CD14-positive monocyte (primary cell): ENCODE data around the gene COL13A1. TPM values are rescaled to one million over a fixed set of nuclear protein-coding genes. Genes with fewer than 3 reads are reported as not detected.
A peak's percentile ranks its signal among the peaks of the same experiment; 100 is the strongest.

Experiments
- DNase-seq, 3 donors: peaks; one replicate each; pipeline ENCODE4 v3.0.0-alpha.2; 2011 to 2022
- H2AFZ ChIP-seq: 2 replicates; pipeline ENCODE4 v1.6.0; 2012; ENCODE audit warnings: mild to moderate bottlenecking, low read depth, low read length, inconsistent platforms; ENCODE audit not compliant: insufficient read depth, poor library complexity, severe bottlenecking
- H3K27ac ChIP-seq, 2 donors: 1 replicate in 1 of 2; 2 replicates in 1 of 2; pipeline ENCODE4 v1.5.1; 2012 to 2013; ENCODE audit warnings: low read length in 2 of 2, control low read depth in 1 of 2, inconsistent platforms in 1 of 2, low read depth in 1 of 2, mild to moderate bottlenecking in 1 of 2
- H3K27me3 ChIP-seq, 2 donors: one replicate each; pipeline versions ENCODE4 v1.6.0 to v1.6.1; 2011 to 2013; ENCODE audit warnings: low read length in 2 of 2; ENCODE audit not compliant: control insufficient read depth in 2 of 2, insufficient read depth in 2 of 2
- H3K36me3 ChIP-seq, 2 donors: replicated peaks in 1 of 2; 1 replicate in 1 of 2; 2 replicates in 1 of 2; pipeline versions ENCODE4 v1.5.1 to v1.6.1; 2012 to 2013; ENCODE audit warnings: low read length in 2 of 2, control low read depth in 1 of 2, inconsistent platforms in 1 of 2, mild to moderate bottlenecking in 1 of 2; ENCODE audit not compliant: insufficient read depth in 2 of 2, control insufficient read depth in 1 of 2
- H3K4me1 ChIP-seq, 2 donors: 1 replicate in 1 of 2; 2 replicates in 1 of 2; pipeline versions ENCODE4 v1.5.1 to v1.6.1; 2012 to 2013; ENCODE audit warnings: low read length in 2 of 2, control low read depth in 1 of 2, inconsistent platforms in 1 of 2, mild to moderate bottlenecking in 1 of 2, moderate library complexity in 1 of 2; ENCODE audit not compliant: insufficient read depth in 2 of 2, control insufficient read depth in 1 of 2
- H3K4me2 ChIP-seq: replicated peaks from 2 replicates; pipeline ENCODE3; 2012; ENCODE audit warnings: low read length, moderate library complexity, mild to moderate bottlenecking; ENCODE audit not compliant: poor library complexity, severe bottlenecking; ENCODE audit errors: extremely low read depth
- H3K4me3 ChIP-seq, 3 experiments: fragments of 200-600 bp in 1 of 3; sonication (generic) in 1 of 3; replicated peaks in 1 of 3; 1 replicate in 2 of 3; 2 replicates in 1 of 3; pipeline ENCODE4 v1.5.1; 2011 to 2013; ENCODE audit warnings: low read length in 3 of 3, mild to moderate bottlenecking in 3 of 3, control low read depth in 2 of 3, low read depth in 2 of 3, inconsistent platforms in 1 of 3, moderate library complexity in 1 of 3
- H3K79me2 ChIP-seq: 2 replicates; pipeline ENCODE4 v1.6.0; 2012; ENCODE audit warnings: mild to moderate bottlenecking, control low read depth, inconsistent platforms, low read length, moderate library complexity; ENCODE audit not compliant: insufficient read depth
- H3K9ac ChIP-seq: 2 replicates; pipeline ENCODE4 v1.6.0; 2017; ENCODE audit warnings: low read length, mild to moderate bottlenecking; ENCODE audit not compliant: insufficient read depth, poor library complexity, severe bottlenecking
- H3K9me3 ChIP-seq, 2 donors: replicated peaks in 1 of 2; 1 replicate in 1 of 2; 2 replicates in 1 of 2; pipeline versions ENCODE4 v1.5.1 to v1.6.1; 2012 to 2013; ENCODE audit warnings: low read length in 2 of 2, control low read depth in 1 of 2; ENCODE audit not compliant: control insufficient read depth in 1 of 2, insufficient read depth in 1 of 2
- H4K20me1 ChIP-seq: 2 replicates; pipeline ENCODE4 v1.6.0; 2012; ENCODE audit warnings: mild to moderate bottlenecking, low read length, control low read depth, moderate library complexity; ENCODE audit not compliant: insufficient read depth
- H3K27ac Mint-ChIP-seq, 7 donors: one replicate each; pipeline ENCODE4 v1.8.0; 2020; ENCODE audit warnings: mild to moderate bottlenecking in 7 of 7, mixed read lengths in 7 of 7, moderate library complexity in 6 of 7, inconsistent platforms in 2 of 7
- H3K27me3 Mint-ChIP-seq, 3 donors: one replicate each; pipeline ENCODE4 v1.8.0; 2021 to 2022; ENCODE audit warnings: low read depth in 3 of 3, mild to moderate bottlenecking in 3 of 3, mixed read lengths in 3 of 3, moderate library complexity in 3 of 3, inconsistent platforms in 1 of 3
- H3K36me3 Mint-ChIP-seq, 2 donors: one replicate each; pipeline ENCODE4 v1.8.0; 2020; ENCODE audit warnings: mixed read lengths in 2 of 2, inconsistent platforms in 1 of 2, mild to moderate bottlenecking in 1 of 2
- H3K4me1 Mint-ChIP-seq: one replicate; pipeline ENCODE4 v1.8.0; 2020; ENCODE audit warnings: mild to moderate bottlenecking, mixed read lengths
- H3K4me3 Mint-ChIP-seq, 2 donors: one replicate each; pipeline ENCODE4 v1.8.0; 2020; ENCODE audit warnings: mild to moderate bottlenecking in 2 of 2, mixed read lengths in 2 of 2, moderate library complexity in 1 of 2
- H3K9me3 Mint-ChIP-seq, 7 donors: one replicate each; pipeline ENCODE4 v1.8.0; 2020 to 2022; ENCODE audit warnings: mixed read lengths in 7 of 7, mild to moderate bottlenecking in 6 of 7, moderate library complexity in 6 of 7, inconsistent platforms in 2 of 7
- CTCF ChIP-seq: fragments of 200-600 bp; IDR thresholded peaks from one replicate; pipeline ENCODE4 v1.8.0; 2022; ENCODE audit warnings: antibody characterized with exemption, mild to moderate bottlenecking
- whole genome bisulfite sequencing: methylation state at CpG from one replicate; pipeline ENCODE4 v1.1.5; 2013; ENCODE audit warnings: missing lambda C conversion rate; ENCODE audit not compliant: insufficient coverage; 5-methylcytosine and 5-hydroxymethylcytosine counted together
- intact Hi-C, 2 donors: fragments of 100-400 bp; cut with micrococcal nuclease; formaldehyde crosslinking; loops; one replicate each; pipeline versions ENCODE4 v1.15.0 to v1.15.1; 2023
- polyA plus RNA-seq, 3 donors: library from polyadenylated mRNA; depleted of rRNA in 1 of 3; unstranded in 2 of 3; stranded (reverse) in 1 of 3; fragments of 300-500 nt in 2 of 3; fragments of >200 nt in 1 of 3; fragmentation: Illumina TruSeq in 2 of 3; gene quantifications; 1 replicate in 2 of 3; 2 replicates in 1 of 3; pipeline ENCODE4 v1.2.3, GENCODE V29; 2012 to 2021

COL13A1 gene
- polyA plus RNA-seq, 3 donors, result not detected

- H3K4me2 ChIP-seq, result peak overlapping the region; percentile 50
- H3K4me1 ChIP-seq, result peaks cover 40 to 51% of the 10 kb centered on the region in 2 donors
- H3K79me2 ChIP-seq, result no peaks in the 10 kb centered on the region
- no peaks in the 10 kb centered on the region for H4K20me1 ChIP-seq
- H3K9me3 Mint-ChIP-seq, result peaks cover 0 to 2% (median 0%) of the 10 kb centered on the region in 7 donors
- H3K27ac Mint-ChIP-seq, result peak overlapping the region; percentile 88 to 97 (median 92)
- no peaks in the 10 kb centered on the region for H3K36me3 Mint-ChIP-seq
- H3K27me3 Mint-ChIP-seq, result peaks cover 0 to 5% (median 5%) of the 10 kb centered on the region in 3 donors
- peak overlapping the region; percentile 61 for H2AFZ ChIP-seq
- intact Hi-C loops, result no loop called here
- peak overlapping the region; percentile 60 to 84 for H3K27ac ChIP-seq
- peak overlapping the region; percentile 54 for H3K9ac ChIP-seq
- peak; percentile 76 to 87 (median 84) for DNase-seq
- no peak for TF ChIP-seq CTCF
- H3K4me3 ChIP-seq, result peak overlapping the region in 1 of 3 experiments; percentile 55
- no peaks in the 10 kb centered on the region for H3K36me3 ChIP-seq
- H3K9me3 ChIP-seq, result no peaks in the 10 kb centered on the region
- no peaks in the 10 kb centered on the region for H3K27me3 ChIP-seq
- WGBS, result 0% methylated on average over 2 of the region's 8 CpGs
- peaks cover 49% of the 10 kb centered on the region for H3K4me1 Mint-ChIP-seq
- H3K4me3 Mint-ChIP-seq, result peak overlapping the region; percentile 56 to 83
These were observed 158.2 kb downstream of the COL13A1 start for GRCh38 chr10:69959911-69960310.

- Histone ChIP-seq H3K27ac (peak overlapping the region; percentile 60 to 84), H3K4me3 (peak overlapping the region in 1 of 3 experiments; percentile 55), H2AFZ (peak overlapping the region; percentile 64), H3K9ac (peak overlapping the region; percentile 54), H3K4me2 (no peak overlapping the region), H3K79me2 (no peaks in the 10 kb centered on the region), H4K20me1 (no peaks in the 10 kb centered on the region), H3K36me3 (no peaks in the 10 kb centered on the region), H3K4me1 (peaks cover 40 to 51% of the 10 kb centered on the region in 2 donors), H3K9me3 (no peaks in the 10 kb centered on the region), H3K27me3 (no peaks in the 10 kb centered on the region)
- H3K36me3 Mint-ChIP-seq, result no peaks in the 10 kb centered on the region
- H3K4me1 Mint-ChIP-seq, result peaks cover 49% of the 10 kb centered on the region
- intact Hi-C loops, result no loop called here
- no CpG with 5 or more reads among the region's 4 CpGs for WGBS
- H3K9me3 Mint-ChIP-seq, result peaks cover 0 to 2% (median 0%) of the 10 kb centered on the region in 7 donors
- H3K27ac Mint-ChIP-seq, result peak overlapping the region; percentile 54 to 94 (median 77)
- no peak for TF ChIP-seq CTCF
- peaks cover 4 to 6% (median 5%) of the 10 kb centered on the region in 3 donors for H3K27me3 Mint-ChIP-seq
- no peak for DNase-seq
- no peak overlapping the region for H3K4me3 Mint-ChIP-seq
These were observed 158.9 kb downstream of the COL13A1 start for GRCh38 chr10:69960606-69960987.
